ENCODE measurements around the gene FAM32A. TPM values are rescaled to one million over a fixed set of nuclear protein-coding genes. Genes with fewer than 3 reads are reported as not detected.

Gene FAM32A
- polyA plus RNA-seq, 1 of the 3 experiments (the other 2 are of a cell fraction): 156 TPM

DNA sequence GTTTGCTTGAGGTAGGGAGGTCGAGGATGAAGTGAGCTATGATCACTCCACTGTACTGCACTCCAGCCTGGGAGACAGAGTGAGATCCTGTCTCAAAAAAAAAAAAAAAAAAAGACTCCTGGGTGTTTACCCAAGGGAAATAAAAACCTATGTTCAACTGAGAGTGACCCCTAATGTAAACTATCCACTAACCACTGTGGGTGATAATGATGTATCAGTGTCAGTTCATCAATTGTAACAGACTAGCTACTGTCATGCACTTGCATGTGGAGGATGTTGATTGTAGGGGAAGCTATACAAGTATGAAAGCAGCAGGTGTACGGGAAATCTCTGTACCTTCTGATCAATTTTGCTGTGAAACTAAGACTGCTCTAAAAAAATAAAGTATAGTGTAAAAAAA is 9.3 kb upstream of the FAM32A start:
- Histone ChIP-seq H3K9ac (no peak overlapping the region), H3K9me2 (no peaks in the 10 kb centered on the region), H3F3A (replicated peaks; ENCODE audit: insufficient read depth) (no peaks in the 10 kb centered on the region), H2AFZ (ENCODE audit: low read depth) (no peak overlapping the region), H3K4me2 (no peak overlapping the region), H4K20me1 (ENCODE audit: insufficient read depth) (no peaks in the 10 kb centered on the region), H3K4me1 (ENCODE audit: control insufficient read depth in 1 of 2, insufficient read depth in 2 of 2, low read depth in 1 of 2, low read length in 1 of 2) (no peaks in the 10 kb centered on the region), H3K79me2 (ENCODE audit: insufficient read depth) (no peaks in the 10 kb centered on the region), H3K36me3 (replicated peaks in 1 of 2; ENCODE audit: control insufficient read depth in 1 of 2, insufficient read depth in 2 of 2, low read length in 1 of 2) (no peaks in the 10 kb centered on the region), H3K27ac (ENCODE audit: low read depth in 2 of 2, low read length in 1 of 2) (no peak overlapping the region), H3K9me3 (no peaks in the 10 kb centered on the region), H3K27me3 (ENCODE audit: insufficient read depth) (peaks cover 11% of the 10 kb centered on the region; the same call in 1 of the 2 replicates), H3K4me3 (ENCODE audit: low read depth in 2 of 2, low read length in 1 of 2) (no peak overlapping the region)
- TF ChIP-seq SMC3 (IDR thresholded peaks at IDR 0.05; ENCODE audit: low read depth, low read length): no peak
- TF ChIP-seq, protein P1, sequence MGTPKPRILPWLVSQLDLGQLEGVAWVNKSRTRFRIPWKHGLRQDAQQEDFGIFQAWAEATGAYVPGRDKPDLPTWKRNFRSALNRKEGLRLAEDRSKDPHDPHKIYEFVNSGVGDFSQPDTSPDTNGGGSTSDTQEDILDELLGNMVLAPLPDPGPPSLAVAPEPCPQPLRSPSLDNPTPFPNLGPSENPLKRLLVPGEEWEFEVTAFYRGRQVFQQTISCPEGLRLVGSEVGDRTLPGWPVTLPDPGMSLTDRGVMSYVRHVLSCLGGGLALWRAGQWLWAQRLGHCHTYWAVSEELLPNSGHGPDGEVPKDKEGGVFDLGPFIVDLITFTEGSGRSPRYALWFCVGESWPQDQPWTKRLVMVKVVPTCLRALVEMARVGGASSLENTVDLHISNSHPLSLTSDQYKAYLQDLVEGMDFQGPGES (IDR thresholded peaks at IDR 0.05; ENCODE audit: low read depth, low read length): no peak
- TF ChIP-seq, protein P2, sequence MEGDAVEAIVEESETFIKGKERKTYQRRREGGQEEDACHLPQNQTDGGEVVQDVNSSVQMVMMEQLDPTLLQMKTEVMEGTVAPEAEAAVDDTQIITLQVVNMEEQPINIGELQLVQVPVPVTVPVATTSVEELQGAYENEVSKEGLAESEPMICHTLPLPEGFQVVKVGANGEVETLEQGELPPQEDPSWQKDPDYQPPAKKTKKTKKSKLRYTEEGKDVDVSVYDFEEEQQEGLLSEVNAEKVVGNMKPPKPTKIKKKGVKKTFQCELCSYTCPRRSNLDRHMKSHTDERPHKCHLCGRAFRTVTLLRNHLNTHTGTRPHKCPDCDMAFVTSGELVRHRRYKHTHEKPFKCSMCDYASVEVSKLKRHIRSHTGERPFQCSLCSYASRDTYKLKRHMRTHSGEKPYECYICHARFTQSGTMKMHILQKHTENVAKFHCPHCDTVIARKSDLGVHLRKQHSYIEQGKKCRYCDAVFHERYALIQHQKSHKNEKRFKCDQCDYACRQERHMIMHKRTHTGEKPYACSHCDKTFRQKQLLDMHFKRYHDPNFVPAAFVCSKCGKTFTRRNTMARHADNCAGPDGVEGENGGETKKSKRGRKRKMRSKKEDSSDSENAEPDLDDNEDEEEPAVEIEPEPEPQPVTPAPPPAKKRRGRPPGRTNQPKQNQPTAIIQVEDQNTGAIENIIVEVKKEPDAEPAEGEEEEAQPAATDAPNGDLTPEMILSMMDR (IDR thresholded peaks at IDR 0.05): no peak
- TF ChIP-seq, protein P3, sequence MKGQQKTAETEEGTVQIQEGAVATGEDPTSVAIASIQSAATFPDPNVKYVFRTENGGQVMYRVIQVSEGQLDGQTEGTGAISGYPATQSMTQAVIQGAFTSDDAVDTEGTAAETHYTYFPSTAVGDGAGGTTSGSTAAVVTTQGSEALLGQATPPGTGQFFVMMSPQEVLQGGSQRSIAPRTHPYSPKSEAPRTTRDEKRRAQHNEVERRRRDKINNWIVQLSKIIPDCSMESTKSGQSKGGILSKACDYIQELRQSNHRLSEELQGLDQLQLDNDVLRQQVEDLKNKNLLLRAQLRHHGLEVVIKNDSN (IDR thresholded peaks at IDR 0.05; ENCODE audit: borderline replicate concordance, low read depth): no peak
- no peak for TF ChIP-seq RXRA (IDR thresholded peaks at IDR 0.05; ENCODE audit: borderline replicate concordance, low read depth)
- no peak for TF ChIP-seq EZH2phosphoT487 (IDR thresholded peaks at IDR 0.05; ENCODE audit: borderline replicate concordance, low read depth)
- TF ChIP-seq, protein P4, sequence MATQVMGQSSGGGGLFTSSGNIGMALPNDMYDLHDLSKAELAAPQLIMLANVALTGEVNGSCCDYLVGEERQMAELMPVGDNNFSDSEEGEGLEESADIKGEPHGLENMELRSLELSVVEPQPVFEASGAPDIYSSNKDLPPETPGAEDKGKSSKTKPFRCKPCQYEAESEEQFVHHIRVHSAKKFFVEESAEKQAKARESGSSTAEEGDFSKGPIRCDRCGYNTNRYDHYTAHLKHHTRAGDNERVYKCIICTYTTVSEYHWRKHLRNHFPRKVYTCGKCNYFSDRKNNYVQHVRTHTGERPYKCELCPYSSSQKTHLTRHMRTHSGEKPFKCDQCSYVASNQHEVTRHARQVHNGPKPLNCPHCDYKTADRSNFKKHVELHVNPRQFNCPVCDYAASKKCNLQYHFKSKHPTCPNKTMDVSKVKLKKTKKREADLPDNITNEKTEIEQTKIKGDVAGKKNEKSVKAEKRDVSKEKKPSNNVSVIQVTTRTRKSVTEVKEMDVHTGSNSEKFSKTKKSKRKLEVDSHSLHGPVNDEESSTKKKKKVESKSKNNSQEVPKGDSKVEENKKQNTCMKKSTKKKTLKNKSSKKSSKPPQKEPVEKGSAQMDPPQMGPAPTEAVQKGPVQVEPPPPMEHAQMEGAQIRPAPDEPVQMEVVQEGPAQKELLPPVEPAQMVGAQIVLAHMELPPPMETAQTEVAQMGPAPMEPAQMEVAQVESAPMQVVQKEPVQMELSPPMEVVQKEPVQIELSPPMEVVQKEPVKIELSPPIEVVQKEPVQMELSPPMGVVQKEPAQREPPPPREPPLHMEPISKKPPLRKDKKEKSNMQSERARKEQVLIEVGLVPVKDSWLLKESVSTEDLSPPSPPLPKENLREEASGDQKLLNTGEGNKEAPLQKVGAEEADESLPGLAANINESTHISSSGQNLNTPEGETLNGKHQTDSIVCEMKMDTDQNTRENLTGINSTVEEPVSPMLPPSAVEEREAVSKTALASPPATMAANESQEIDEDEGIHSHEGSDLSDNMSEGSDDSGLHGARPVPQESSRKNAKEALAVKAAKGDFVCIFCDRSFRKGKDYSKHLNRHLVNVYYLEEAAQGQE (IDR thresholded peaks at IDR 0.05; ENCODE audit: low read depth, low read length): no peak
- TF ChIP-seq, protein P5, sequence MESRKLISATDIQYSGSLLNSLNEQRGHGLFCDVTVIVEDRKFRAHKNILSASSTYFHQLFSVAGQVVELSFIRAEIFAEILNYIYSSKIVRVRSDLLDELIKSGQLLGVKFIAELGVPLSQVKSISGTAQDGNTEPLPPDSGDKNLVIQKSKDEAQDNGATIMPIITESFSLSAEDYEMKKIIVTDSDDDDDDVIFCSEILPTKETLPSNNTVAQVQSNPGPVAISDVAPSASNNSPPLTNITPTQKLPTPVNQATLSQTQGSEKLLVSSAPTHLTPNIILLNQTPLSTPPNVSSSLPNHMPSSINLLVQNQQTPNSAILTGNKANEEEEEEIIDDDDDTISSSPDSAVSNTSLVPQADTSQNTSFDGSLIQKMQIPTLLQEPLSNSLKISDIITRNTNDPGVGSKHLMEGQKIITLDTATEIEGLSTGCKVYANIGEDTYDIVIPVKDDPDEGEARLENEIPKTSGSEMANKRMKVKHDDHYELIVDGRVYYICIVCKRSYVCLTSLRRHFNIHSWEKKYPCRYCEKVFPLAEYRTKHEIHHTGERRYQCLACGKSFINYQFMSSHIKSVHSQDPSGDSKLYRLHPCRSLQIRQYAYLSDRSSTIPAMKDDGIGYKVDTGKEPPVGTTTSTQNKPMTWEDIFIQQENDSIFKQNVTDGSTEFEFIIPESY (IDR thresholded peaks at IDR 0.05; ENCODE audit: borderline replicate concordance, low read depth): no peak
- no peak for TF ChIP-seq CHD2 (IDR thresholded peaks at IDR 0.05; ENCODE audit: low read length, partially characterized antibody)
- TF ChIP-seq GABPA (IDR thresholded peaks at IDR 0.05; ENCODE audit: low read depth): no peak
- TF ChIP-seq TAF1 (IDR thresholded peaks at IDR 0.05; ENCODE audit: borderline replicate concordance, low read depth, low read length): no peak
- no peak for TF ChIP-seq YY1 (IDR thresholded peaks at IDR 0.05; ENCODE audit: low read depth)
- TF ChIP-seq MEF2A (IDR thresholded peaks at IDR 0.05; ENCODE audit: borderline replicate concordance, low read depth): no peak
- TF ChIP-seq EP300 (IDR thresholded peaks at IDR 0.05; ENCODE audit: borderline replicate concordance in 1 of 2, low read depth in 1 of 2, low read length in 1 of 2): no peak
- TF ChIP-seq FOXM1 (IDR thresholded peaks at IDR 0.05; ENCODE audit: low read depth): no peak
- TF ChIP-seq, protein P6, sequence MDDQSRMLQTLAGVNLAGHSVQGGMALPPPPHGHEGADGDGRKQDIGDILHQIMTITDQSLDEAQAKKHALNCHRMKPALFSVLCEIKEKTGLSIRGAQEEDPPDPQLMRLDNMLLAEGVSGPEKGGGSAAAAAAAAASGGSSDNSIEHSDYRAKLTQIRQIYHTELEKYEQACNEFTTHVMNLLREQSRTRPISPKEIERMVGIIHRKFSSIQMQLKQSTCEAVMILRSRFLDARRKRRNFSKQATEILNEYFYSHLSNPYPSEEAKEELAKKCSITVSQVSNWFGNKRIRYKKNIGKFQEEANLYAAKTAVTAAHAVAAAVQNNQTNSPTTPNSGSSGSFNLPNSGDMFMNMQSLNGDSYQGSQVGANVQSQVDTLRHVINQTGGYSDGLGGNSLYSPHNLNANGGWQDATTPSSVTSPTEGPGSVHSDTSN (IDR thresholded peaks at IDR 0.05): no peak
- no peak for TF ChIP-seq GATA2 (CRISPR knock-in tag; IDR thresholded peaks at IDR 0.05)
- TF ChIP-seq, protein P7, sequence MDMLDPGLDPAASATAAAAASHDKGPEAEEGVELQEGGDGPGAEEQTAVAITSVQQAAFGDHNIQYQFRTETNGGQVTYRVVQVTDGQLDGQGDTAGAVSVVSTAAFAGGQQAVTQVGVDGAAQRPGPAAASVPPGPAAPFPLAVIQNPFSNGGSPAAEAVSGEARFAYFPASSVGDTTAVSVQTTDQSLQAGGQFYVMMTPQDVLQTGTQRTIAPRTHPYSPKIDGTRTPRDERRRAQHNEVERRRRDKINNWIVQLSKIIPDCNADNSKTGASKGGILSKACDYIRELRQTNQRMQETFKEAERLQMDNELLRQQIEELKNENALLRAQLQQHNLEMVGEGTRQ (IDR thresholded peaks at IDR 0.05; ENCODE audit: borderline replicate concordance, low read depth, low read length): no peak
- no peak for TF ChIP-seq NFIC (IDR thresholded peaks at IDR 0.05; ENCODE audit: borderline replicate concordance)
- no peak for TF ChIP-seq ELF1 (IDR thresholded peaks at IDR 0.05)
- WGBS (ENCODE audit: low lambda C conversion rate): 5% methylated on average over 2 of the region's 2 CpGs
- ChIA-PET CTCF (interaction anchor here (0.7 kb wide), 1 partner anchor 553 kb away, joined by 3 read pairs; no protein-coding TSS in a partner anchor), POLR2A (interaction anchor here (0.6 kb wide), 1 partner anchor 614 kb away, joined by 3 read pairs; no protein-coding TSS in a partner anchor)
- no peak for DNase-seq

Measured in SK-N-SH (cell line).